ENCODE measurements around the gene LDLRAD4.

- TF ChIP-seq CTCF (IDR thresholded peaks at IDR 0.05) (no peak), POLR2A (IDR thresholded peaks at IDR 0.05) (no peak)
These were observed 428.1 kb downstream of the LDLRAD4 start for GRCh38 chr18:13646633-13647032.

All from lower leg skin (tissue), 3 donors.